BJ (cell line): Measurements from ENCODE around the gene ADAM30. TPM values are rescaled to one million over a fixed set of nuclear protein-coding genes. Genes with fewer than 3 reads are reported as not detected.

Source experiments
- CTCF ChIA-PET: fragments of 350-600 bp; formaldehyde crosslinking; extraction: SDS; loops from one replicate; lab custom pipeline; 2021; ENCODE audit warnings: antibody characterized with exemption, inconsistent platforms; lab: Yijun Ruan, JAX
- POLR2A ChIA-PET: fragments of 300-600 bp; sonication (Branson Sonifier 250); formaldehyde crosslinking; extraction: SDS; loops from one replicate; lab custom pipeline; 2021; ENCODE audit warnings: antibody characterized with exemption; lab: Charles Lee
- DNase-seq: peaks from one replicate; pipeline ENCODE4 v3.0.0-alpha.2; 2011; ENCODE audit warnings: low read depth
- H3K27me3 ChIP-seq: 2 replicates; pipeline ENCODE4 v1.6.0; 2011; ENCODE audit warnings: low read length; ENCODE audit not compliant: control insufficient read depth, insufficient read depth
- H3K36me3 ChIP-seq: 2 replicates; pipeline ENCODE4 v1.5.1; 2011; ENCODE audit warnings: low read length; ENCODE audit not compliant: control insufficient read depth, insufficient read depth
- H3K4me3 ChIP-seq: 2 replicates; pipeline ENCODE4 v1.5.1; 2011; ENCODE audit warnings: low read depth, mild to moderate bottlenecking, control low read depth, low read length
- CTCF ChIP-seq: IDR thresholded peaks from 2 replicates; pipeline ENCODE4 v1.5.1; 2011; ENCODE audit warnings: low read depth, mild to moderate bottlenecking, control low read depth, inconsistent platforms, low read length, moderate library complexity; ENCODE audit not compliant: insufficient read depth
- polyA plus RNA-seq: library from polyadenylated mRNA; depleted of rRNA; stranded (reverse); fragments of >200 nt; gene quantifications from 2 replicates; pipeline ENCODE4 v1.2.3, GENCODE V29; 2011

Gene ADAM30
- polyA plus RNA-seq, 1 experiment: not detected

- H3K36me3 ChIP-seq: peaks cover 34% of the 10 kb centered on the region
- DNase-seq: no peak
- ChIA-PET POLR2A (no interaction called here), CTCF (interaction anchor here (1.1 kb wide), 1 partner anchor 31 kb away, joined by 3 read pairs; no protein-coding TSS in a partner anchor)
- no peak overlapping the region for H3K4me3 ChIP-seq
- TF ChIP-seq CTCF: no peak
- H3K27me3 ChIP-seq: no peaks in the 10 kb centered on the region
These were observed 21.2 kb upstream of the ADAM30 start for GRCh38 chr1:119917304-119918055.

- CTCF ChIA-PET: no interaction called here
These were observed 19.2 kb upstream of the ADAM30 start for GRCh38 chr1:119915517-119915916.

GRCh38 chr1:119914071-119914470 lies 17.8 kb upstream of the ADAM30 start:
- ChIA-PET CTCF (no interaction called here), POLR2A (no interaction called here)
- no peak overlapping the region for H3K4me3 ChIP-seq
- H3K36me3 ChIP-seq: peaks cover 21% of the 10 kb centered on the region
- no peak for TF ChIP-seq CTCF
- DNase-seq: no peak
- H3K27me3 ChIP-seq: no peaks in the 10 kb centered on the region

More at GRCh38 chr1:119915517-119915916, 19.2 kb upstream of the ADAM30 start:
- peaks cover 28% of the 10 kb centered on the region for H3K36me3 ChIP-seq
- H3K4me3 ChIP-seq: no peak overlapping the region
- DNase-seq: no peak
- no peaks in the 10 kb centered on the region for H3K27me3 ChIP-seq
- TF ChIP-seq CTCF: no peak
- POLR2A ChIA-PET: no interaction called here

GRCh38 chr1:119912963-119913362 lies 16.6 kb upstream of the ADAM30 start:
- H3K4me3 ChIP-seq: no peak overlapping the region
- DNase-seq: no peak
- peaks cover 16% of the 10 kb centered on the region for H3K36me3 ChIP-seq
- ChIA-PET POLR2A (no interaction called here), CTCF (no interaction called here)
- no peak for TF ChIP-seq CTCF
- no peaks in the 10 kb centered on the region for H3K27me3 ChIP-seq

GRCh38 chr1:119911775-119912174 lies 15.5 kb upstream of the ADAM30 start:
- POLR2A ChIA-PET: no interaction called here
- Histone ChIP-seq H3K27me3 (no peaks in the 10 kb centered on the region), H3K36me3 (peaks cover 15% of the 10 kb centered on the region), H3K4me3 (no peak overlapping the region)
- no peak for DNase-seq
- TF ChIP-seq CTCF: no peak
- CTCF ChIA-PET: no interaction called here
